ENCODE data around the gene TMCO5A.
"Not testable (repeated sequence)": the region's sequence is repeated elsewhere in the genome, so short reads cannot be mapped to it uniquely, and the experiment has no call there.

The TMCO5A gene

DNA sequence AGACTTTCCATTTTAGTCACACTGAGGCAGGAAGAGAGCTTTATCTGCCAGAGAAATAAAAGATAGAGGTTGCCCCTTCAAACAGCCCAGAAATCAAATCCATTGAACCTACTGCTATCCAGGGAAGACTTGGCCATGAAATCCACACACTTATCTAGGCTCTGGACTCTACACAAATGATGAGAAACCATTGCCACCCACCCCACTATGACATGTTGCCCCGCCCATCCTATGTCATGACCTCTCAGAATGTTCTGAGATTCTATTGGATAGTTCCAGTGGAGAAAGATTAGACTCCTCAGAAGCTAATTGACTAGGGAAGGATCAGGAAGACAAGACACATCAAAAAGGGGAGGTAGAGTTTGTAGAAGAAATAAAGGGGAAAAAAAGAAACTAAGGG, at the start of gene TMCO5A:
TSS of gene TMCO5A (plus strand) at position 301 of the 400 bp plus-strand sequence. CDS start 1,684 bp downstream, outside the sequence.
- DNase-seq, result no peak

DNA sequence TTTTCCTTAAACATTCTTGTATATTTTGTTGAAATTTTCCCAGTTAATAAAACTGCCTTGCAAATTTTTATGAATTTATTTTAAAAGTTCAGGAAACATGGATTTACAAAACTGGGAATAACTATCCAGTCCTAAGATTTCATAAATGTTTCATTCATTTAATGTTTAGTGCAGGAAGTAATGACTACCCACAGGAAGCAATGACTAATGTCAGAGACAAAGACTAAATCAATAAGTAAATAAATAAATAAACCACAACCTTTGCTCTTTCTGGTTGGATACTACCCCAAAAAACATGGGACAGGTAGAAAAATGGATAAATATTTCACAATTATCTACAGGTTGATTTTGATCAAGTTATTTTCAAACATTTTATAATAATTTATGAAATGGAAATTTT, 48.8 kb upstream of the TMCO5A start:
- DNase-seq, result no peak

DNA sequence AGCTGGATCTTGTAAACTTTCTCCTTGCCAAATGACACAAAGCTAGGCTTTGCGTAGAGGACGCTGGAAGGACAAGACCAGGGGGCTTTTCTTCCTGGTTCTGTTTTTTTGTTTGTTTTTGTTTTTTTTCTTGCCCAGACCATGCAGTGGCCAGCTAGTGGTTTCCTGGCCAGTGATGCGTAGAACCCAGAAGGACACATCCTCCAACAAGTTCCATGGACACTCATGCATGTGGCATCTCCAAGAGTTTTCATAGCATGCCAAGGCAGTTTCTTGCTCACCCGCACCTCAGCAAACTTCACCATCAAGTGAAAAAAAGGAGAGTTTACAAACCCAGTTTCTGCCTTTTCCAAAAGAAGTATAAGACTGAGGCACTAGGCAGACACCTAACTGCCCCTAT, 46.1 kb upstream of the TMCO5A start:
- DNase-seq, result no peak

DNA sequence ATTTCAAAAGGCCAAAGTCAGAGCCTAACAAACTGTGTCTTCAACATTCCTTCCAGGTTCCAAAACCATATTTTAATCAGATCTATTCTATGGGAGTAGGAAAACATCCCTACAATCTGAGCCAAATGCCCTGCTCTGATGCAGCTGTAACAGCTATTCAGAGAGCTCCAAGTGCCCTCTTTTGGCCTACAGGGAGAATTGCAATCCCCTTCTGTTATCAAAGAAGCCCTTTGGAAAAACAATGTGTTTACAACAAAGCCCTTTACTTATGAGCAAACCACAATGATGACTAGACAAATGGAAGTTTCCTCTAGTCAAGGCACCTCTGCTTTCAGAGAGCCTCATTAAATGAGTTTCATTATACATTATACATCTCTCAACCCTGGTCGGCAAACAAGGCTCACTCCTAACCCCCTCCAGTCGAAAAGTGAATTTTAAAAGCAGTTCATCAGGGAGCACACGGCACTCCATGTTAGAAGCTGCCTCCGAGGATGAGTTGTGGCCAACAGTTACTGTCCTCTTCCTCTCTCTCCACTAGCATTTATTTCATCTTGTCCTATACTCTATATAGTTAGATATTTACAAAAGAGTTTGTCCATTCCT, 42.6 kb upstream of the TMCO5A start:
- peak in 1 of 2 donors; percentile 44 for DNase-seq

DNA sequence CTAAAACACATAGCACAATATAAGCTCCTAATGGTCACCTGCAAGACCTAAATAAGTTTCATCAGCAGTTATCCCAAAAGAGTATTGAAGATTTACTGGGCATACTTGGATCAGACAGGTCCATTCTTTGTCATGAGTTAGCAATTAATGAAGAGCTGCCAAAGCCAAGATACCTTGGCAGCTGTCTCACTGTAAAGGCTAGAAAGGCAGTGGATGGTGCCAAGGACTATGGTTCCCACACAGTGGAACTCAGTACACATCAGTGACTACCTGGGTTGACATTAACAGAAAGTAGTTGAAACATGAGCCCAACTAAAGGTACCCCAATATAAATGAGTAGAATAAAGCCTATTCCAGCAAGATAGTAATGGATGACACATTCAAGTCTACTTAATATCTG, 41.1 kb upstream of the TMCO5A start:
- DNase-seq, result no peak

DNA sequence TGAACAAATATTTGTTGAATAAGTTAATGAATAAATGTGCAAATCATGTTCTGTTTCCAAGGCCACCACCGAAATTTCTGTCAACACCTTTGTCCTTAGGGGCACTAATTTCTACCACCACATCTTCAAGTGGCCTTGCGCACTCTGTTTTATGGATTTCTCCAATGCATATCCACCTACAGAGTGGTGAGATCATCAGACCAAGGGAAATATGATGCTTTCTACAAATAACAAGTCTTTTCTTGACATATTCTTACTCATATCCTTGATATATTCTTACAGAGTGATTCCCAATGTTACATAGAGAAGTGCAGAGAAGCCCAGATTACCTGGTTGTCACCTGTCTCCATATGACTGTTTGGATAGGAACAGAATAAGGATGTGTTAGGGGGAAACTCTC, 36.1 kb upstream of the TMCO5A start:
- no peak for DNase-seq

DNA sequence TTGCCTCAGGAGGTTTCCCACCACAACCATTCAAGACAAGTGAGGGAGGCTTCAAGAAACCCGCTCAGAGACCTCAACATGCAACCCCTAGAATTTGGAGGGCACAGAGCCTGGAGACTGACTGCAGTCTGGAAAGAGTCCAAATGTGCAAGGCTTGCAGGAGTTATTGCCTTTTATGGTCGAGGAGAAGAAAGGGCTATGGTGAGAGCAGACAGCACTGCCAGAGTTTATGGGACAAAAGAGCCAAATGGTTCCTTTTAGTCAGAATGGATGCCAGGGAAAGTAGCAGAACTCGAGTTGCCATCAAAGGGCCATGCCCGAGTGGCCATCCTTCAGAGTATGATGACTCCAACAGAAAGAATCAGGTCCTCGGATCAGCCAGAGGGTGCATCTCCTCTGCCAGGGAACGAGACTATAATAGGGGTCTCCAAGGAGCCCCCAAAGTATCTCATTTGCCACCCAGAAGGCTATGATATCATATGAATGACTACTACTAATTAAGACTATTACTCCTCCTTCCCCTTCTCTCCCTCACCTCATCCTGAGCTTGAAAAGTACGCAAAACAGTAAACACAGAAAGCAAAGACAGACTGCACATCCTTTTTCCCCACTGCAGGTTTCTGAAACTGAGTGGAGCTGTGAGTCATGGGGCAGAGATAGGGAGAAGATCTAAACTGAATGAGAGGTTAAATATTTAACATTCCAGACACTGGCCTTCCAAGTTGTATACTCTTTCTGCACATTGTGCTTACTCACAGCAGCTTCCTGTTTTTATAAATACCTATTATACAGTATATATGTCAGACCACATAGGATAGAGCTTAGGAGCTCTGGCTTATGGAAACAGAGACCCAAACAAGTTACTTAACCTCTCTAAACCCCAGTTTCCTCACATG, 33.9 kb upstream of the TMCO5A start:
- no peak for DNase-seq

DNA sequence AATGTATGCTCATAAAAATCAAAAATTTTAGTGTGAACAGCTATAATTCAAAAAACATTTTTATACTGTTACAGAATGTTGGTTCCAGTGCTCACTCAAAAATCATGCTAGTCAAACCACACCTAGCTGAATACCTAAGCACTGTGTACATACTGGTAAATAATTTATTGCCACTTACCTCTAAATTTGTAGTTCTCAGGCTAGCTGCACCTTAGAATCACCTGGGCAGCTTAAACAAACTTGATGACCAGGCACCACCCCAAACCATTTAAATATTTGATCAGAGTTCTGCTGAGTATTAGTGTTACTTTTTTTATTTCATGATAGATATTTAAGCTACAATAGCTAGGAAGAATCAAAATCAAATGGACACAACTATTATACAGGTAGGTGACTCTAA, 32.3 kb upstream of the TMCO5A start:
- no peak for DNase-seq

DNA sequence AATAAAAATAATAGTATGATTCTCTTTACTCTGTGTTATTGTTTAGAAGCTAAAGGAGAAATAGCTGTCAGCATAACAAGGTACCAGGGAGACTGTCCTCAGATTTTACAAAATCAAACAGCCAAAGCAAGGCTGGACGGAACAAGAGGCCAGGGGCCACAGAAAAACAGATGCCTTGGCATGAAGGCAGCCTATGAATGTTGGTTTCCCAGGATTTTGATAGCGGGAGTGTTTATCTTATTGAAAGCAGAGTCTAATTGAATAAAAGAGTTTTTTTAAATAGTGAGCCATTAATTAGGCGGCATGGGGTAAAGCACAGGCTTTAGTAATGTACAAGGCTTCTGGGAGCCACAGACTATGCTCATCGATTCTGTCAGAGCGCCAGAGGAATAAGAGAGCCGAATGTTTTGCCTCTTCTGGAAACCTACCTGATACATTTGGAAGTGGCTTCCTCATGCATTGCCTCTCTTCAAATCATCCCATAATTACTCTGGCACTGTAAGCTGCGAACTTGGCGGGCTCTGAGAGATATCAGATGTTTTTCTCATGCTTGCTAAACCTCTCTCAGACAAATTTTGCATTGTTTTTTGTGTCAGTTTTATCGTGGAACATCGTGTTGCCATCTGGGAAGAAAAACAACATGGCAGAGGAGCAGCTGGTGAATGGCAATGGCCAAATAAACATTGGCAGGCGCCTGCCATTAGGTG, 30.4 kb upstream of the TMCO5A start:
- no peak for DNase-seq

DNA sequence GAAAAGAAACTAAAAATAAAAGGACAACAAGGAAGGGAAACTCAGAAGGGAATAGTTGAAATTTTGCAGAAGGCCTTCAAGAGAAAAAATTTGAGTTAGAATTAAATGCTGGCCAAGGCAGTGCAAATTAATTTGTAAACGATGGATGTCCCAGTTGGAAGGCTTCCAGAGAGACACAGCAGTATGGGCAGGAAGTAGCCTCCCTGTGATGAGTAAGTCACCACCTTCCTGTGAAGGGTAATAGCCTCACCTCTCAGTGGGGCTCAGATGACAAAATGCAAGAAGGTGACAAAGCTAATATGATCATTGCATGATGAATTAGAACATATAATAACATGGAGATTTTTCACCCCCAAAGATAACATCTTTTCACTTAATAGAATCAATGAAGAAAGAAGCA, 27.3 kb upstream of the TMCO5A start:
- no peak for DNase-seq

DNA sequence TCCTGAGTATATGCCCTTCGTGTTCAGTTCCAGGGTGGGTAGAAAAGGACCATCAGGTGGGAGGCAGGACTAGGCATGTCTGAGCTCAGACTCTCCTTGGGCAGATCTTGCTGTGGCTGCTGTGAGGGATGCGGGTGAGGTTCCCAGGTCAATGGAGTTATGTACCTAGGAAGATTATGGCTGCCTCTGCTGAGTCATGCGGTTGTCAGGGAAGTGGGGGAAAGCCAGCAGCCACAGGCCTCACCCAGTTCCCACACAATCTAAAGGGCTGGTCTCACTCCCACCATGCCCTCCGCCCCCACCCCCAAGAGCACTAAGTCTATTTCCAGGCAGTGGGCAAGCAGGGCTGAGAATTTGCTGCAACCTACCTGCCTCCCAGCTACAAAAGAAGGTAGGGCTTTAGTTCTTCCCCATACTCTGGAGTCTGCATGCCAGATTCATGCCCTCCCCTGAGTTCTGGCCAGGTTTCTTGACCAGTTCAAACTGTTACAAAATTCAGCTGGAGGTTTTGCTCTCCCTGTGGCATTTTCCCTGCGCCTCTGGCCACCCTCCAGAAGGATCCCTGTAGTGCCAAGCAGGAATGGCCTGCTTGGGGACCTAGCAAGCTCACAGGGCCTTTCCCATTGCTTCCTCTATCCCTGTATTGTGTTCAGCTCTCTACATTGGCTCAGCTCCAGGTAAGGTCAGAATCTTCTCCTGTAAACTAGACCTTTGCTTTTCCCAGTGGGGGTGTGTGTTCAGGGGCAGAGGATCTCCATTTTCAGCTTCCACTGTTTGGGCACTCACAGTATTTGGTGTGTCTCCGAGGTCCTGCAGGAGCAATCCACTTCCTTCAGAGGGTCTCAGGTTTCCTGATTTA, 12.7 kb upstream of the TMCO5A start:
- DNase-seq, result no peak

DNA sequence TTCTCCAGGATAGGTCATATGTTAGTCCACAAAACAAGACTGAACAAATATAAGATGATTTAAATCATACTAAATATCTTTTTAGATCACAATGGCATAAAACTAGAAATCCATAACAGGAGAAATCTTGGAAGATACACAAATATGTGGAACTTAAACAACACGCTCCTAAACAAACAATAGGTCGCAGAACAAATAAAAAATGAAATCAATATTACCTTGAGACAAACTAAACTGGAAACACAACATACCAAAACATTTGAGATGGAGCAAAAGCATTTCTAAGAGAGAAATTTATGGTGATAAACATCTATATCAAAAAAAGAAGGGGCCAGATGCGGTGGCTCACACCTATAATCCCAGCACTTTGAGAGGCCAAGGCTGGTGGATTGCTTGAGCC, 8.3 kb upstream of the TMCO5A start:
- no peak for DNase-seq

DNA sequence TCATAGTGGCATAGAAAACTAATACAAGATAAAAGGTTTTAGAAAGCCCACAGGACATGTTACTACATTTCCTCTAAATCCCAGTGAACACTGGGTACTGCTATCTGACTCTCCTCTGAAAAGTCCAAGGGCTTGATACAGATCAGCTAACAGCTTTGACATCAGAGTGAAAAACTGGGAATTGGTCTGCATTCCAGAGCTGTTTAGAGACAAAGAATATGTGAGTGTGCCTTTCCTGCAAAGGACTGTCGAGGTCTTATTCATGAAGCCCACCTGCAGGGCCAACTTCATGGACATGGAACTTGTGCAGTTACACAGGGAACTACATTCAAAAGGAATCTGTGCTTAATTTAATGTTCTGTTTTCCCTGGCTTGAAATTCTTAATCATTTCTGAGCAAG, 5.2 kb upstream of the TMCO5A start:
- no peak for DNase-seq

DNA sequence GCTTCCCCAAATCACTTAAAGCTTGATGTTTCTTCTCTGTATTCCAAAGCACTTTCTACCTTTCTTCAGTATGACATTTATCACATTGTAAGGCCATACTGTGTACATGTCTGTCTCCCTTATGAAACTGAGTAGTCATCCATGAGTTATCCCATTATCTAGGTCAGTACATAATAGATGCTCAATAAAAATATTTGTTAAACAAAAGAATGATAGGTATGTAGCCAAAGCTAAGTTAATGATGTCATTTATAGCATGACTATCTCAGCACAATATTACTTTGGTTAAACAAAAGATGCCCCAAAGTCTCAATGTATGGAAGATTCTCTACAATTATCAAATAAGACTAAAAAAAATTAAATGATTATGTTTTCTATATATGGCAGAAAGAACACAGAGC, 3.1 kb upstream of the TMCO5A start:
- no peak for DNase-seq

DNA sequence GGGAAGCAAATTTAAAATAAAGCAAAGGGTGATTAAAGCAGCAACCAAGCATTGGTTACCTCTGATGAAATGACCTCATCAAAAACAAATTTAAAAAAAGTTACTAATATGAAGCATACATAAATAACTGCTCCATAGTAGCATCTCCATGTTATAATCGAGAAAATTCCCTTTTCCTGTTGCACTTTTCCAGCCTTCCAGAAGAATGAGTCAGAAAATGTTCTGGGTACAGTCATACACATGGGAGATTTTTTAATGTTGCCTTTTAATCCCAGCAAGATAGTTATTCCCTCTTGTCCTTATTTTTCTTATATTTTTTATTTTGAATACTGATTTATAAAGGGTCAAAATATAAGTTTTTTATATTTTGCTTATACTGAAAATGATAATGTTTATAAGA, 2.6 kb upstream of the TMCO5A start:
- no peak for DNase-seq

DNA sequence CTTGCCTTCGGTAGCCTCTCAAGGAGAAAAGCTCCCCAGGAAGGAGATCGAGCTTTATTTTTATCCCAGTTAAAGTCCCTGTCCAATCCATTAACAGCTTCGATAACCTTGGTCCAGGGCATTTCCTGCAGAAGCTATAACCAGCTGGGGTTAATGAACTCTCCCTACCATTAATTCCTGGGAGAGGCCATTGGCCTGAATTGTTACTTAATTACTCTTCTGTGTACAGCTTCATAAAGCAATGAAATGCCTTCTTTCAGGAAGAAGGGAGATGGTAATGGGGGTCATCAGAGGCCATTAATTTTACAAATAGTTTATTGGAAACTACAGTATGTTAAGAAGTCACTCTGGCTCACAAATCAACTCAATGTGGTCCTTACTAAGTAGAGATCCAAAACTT, 1.9 kb upstream of the TMCO5A start:
- DNase-seq, result no peak

DNA sequence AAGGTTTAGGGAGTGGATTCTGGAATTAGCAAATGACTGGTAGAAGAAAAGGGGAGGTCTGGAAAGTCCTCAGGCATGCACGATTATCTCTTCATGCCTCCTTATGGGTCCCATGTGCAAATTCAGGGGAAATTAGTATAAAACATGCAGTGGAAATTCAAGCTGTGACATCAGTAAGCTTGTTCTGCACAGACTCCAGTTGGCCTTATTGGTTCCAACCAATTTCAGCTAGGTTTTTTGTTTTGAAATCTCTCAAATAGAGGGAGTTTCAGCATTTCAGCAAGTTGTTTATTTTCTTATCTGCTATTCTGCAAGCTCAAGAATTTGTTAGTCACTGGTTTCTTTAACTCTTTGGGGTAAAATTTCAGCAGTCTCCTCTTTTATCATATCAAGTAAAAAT, 774 bp upstream of the TMCO5A start:
- DNase-seq, result no peak

DNA sequence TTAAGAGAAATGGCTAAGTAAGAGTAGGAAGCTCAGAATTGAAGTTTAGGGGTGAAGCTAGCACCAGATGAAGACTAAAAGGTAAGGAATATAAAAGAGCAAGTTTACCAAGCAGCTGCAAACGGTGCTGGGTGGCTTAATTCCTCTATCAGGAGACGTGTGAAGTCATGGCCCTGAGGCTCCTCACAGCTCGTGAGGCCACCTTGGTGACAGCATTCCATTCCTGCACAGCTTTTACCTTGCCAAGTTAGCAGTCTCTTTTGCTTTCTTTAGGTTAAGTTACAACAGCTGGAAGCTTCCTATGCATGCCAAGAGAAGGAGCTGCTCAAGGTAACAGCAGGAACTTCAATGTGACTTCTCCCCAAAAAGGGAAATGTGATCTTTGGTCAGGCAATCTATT, 6.4 kb downstream of the TMCO5A start:
- no peak for DNase-seq

DNA sequence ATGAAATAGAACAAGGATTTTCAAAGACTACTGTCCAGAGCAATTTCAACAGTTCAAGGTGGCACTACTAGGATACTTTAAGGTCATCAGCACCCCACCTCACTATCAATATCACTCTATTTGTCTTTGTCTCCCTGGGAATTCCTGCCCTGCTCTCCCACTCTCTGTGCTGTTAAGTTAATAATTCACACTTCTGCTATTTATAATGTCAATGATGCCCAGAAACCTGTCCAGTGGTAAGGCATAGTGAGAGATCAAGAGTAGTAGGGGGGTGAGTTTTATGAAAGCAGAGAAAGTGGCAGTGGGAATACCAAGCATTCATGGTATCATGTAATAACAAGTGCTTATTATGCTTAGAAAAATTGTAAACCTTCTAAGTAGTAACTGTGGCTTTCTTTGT, 7.3 kb downstream of the TMCO5A start:
- DNase-seq, result no peak

DNA sequence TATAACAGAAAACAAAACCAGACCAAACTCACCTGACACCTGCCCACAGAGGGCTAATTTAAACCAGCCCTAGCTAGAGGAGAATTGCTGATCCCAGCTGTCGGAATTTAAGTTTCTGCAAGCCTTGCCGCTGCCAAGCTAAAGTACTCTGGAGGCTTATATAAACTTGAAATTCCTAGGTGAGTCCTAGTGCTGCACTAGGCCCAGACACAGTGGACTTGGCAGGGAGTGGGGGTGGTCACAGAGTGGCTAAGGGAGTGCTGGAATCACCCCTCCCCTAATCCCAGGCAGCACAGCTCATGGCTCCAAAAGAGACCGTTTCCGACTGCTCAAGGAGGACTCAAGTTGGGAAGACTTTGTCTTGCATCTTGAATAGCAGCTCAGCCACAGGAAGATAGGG, 17.6 kb downstream of the TMCO5A start:
- no peak for DNase-seq

DNA sequence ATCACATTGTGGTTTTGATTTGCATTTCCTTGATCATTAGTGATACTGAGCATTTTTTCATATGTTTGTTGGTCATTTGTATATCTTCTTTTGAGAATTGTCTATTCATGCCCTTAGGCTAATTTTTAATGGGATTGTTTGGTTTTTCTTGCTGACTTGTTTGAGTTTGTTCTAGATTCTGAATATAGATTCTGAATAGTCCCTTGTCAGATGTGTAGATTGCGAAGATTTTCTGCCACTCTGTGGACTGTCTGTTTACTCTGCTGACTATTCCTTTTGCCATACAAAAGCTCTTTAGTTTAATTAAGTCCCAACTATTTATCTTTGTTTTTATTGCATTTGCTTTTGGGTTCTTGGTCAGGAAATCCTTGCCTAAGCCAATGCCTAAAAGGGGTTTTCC, 26.3 kb downstream of the TMCO5A start:
- not testable (repeated sequence) for DNase-seq

DNA sequence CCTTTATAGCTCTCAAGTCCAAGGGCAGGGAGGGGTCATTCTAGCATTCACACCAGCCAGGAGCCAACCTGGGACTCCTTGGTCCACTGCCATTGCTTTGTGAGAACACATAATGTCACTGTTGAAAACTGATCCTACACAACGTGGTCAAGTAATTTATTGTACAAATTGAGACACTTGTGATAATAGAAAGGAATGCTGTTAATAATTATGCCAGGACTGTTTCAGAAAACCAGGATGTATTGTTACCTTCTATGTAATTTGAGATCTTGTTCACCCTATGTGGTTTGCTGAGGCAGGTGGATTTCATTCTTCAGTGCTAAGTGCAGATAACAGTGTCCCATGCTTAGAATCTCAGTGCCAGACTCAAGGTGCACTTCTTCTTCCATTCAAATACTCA, 33.3 kb downstream of the TMCO5A start:
- no peak for DNase-seq

DNA sequence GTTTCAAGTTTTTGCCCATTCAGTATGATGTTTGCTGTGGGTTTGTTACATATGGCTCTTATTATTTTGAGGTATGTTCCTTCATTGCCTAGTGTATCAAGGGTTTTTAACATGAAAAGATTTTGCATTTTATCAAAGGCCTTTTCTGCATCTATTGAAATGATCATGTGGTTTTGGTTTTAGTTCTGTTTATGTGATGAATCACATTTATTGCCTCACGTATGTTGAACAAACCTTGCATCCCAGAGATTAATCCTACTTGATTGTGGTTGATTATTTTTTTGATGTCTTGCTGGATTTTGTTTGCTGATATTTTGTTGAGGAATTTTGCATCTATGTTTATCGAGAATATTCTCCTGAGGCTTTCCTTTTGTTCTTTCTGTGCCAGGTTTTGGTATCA, 39.4 kb downstream of the TMCO5A start:
- DNase-seq, result no peak
